SK-N-SH (cell line): ENCODE measurements around the gene ACTN3. TPM values are rescaled to one million over a fixed set of nuclear protein-coding genes. Genes with fewer than 3 reads are reported as not detected.

Experiments
- CTCF ChIA-PET: fragments of 300-600, 350-600 bp; formaldehyde crosslinking; extraction: SDS; loops from one replicate; lab custom pipeline; 2021; lab: Yijun Ruan, JAX
- POLR2A ChIA-PET: fragments of 350-600 bp; sonication (Branson Sonifier 250); formaldehyde crosslinking; extraction: SDS; loops from one replicate; lab custom pipeline; 2020; ENCODE audit warnings: antibody characterized with exemption, inconsistent platforms; lab: Yijun Ruan, JAX
- DNase-seq: peaks from one replicate; pipeline ENCODE4 v3.0.0; 2012
- H2AFZ ChIP-seq: fragments of 200-600 bp; sonication (generic); 2 replicates; pipeline ENCODE4 v1.8.1; 2016; ENCODE audit warnings: antibody characterized with exemption, mild to moderate bottlenecking, low read depth
- H3F3A ChIP-seq: fragments of 200-600 bp; sonication (generic); replicated peaks from 2 replicates; pipeline ENCODE3; 2016; ENCODE audit warnings: antibody characterized with exemption, mild to moderate bottlenecking; ENCODE audit not compliant: insufficient read depth
- H3K27ac ChIP-seq, 2 experiments: fragments of 200-500 bp in 1 of 2; fragments of 200-600 bp in 1 of 2; sonication (Bioruptor generic) in 1 of 2; sonication (generic), shearing (Covaris generic) in 1 of 2; 2 replicates each; pipeline versions ENCODE4 v1.5.1 to v1.6.1; 2014 to 2016; ENCODE audit warnings: low read depth in 2 of 2, inconsistent platforms in 1 of 2, low read length in 1 of 2, mild to moderate bottlenecking in 1 of 2, mixed read lengths in 1 of 2
- H3K27me3 ChIP-seq: fragments of 200-600 bp; sonication (generic), shearing (Covaris generic); 2 replicates; pipeline ENCODE4 v1.6.1; 2016; ENCODE audit warnings: mixed run types; ENCODE audit not compliant: insufficient read depth
- H3K36me3 ChIP-seq, 2 experiments: fragments of 200-500 bp in 1 of 2; fragments of 200-600 bp in 1 of 2; sonication (Bioruptor generic) in 1 of 2; sonication (generic) in 1 of 2; replicated peaks in 1 of 2; 2 replicates each; pipeline versions ENCODE3 to v1.5.1; 2014 to 2016; ENCODE audit warnings: low read length in 1 of 2, mild to moderate bottlenecking in 1 of 2; ENCODE audit not compliant: insufficient read depth in 2 of 2, control insufficient read depth in 1 of 2
- H3K4me1 ChIP-seq, 2 experiments: fragments of 200-500 bp in 1 of 2; fragments of 200-600 bp in 1 of 2; sonication (Bioruptor generic) in 1 of 2; sonication (generic), shearing (Covaris generic) in 1 of 2; 2 replicates each; pipeline versions ENCODE4 v1.5.1 to v1.6.1; 2014 to 2016; ENCODE audit warnings: low read depth in 1 of 2, low read length in 1 of 2, mixed run types in 1 of 2; ENCODE audit not compliant: insufficient read depth in 2 of 2, control insufficient read depth in 1 of 2
- H3K4me2 ChIP-seq: fragments of 200-600 bp; sonication (generic), shearing (Covaris generic); 2 replicates; pipeline ENCODE4 v1.6.1; 2017; ENCODE audit warnings: mixed run types
- H3K4me3 ChIP-seq, 2 experiments: fragments of 200-500 bp in 1 of 2; fragments of 200-600 bp in 1 of 2; sonication (Bioruptor generic) in 1 of 2; sonication (generic), shearing (Covaris generic) in 1 of 2; 2 replicates each; pipeline versions ENCODE4 v1.5.1 to v1.8.1; 2014 to 2016; ENCODE audit warnings: low read depth in 2 of 2, inconsistent platforms in 1 of 2, low read length in 1 of 2, mild to moderate bottlenecking in 1 of 2, mixed read lengths in 1 of 2, moderate library complexity in 1 of 2
- H3K79me2 ChIP-seq: fragments of 200-600 bp; sonication (generic); 2 replicates; pipeline ENCODE4 v1.8.1; 2017; ENCODE audit warnings: mild to moderate bottlenecking; ENCODE audit not compliant: insufficient read depth
- H3K9ac ChIP-seq: fragments of 200-600 bp; sonication (generic); 2 replicates; pipeline ENCODE4 v1.6.1; 2017; ENCODE audit warnings: mixed run types
- H3K9me2 ChIP-seq: fragments of 200-600 bp; sonication (generic); 2 replicates; pipeline ENCODE4 v1.6.1; 2017; ENCODE audit warnings: mixed run types
- H3K9me3 ChIP-seq: fragments of 200-600 bp; sonication (generic); 2 replicates; pipeline ENCODE4 v1.6.1; 2017; ENCODE audit warnings: mixed run types, mild to moderate bottlenecking, moderate library complexity
- H4K20me1 ChIP-seq: fragments of 200-600 bp; sonication (generic); 2 replicates; pipeline ENCODE4 v1.6.1; 2017; ENCODE audit warnings: mild to moderate bottlenecking, mixed run types; ENCODE audit not compliant: insufficient read depth
- CHD2 ChIP-seq: fragments of 150-350 bp; IDR thresholded peaks from 2 replicates; pipeline ENCODE4 v1.6.1; 2018; ENCODE audit warnings: low read length; ENCODE audit not compliant: partially characterized antibody
- ELF1 ChIP-seq: IDR thresholded peaks from 2 replicates; pipeline ENCODE4 v1.4.0; 2012
- EP300 ChIP-seq, 2 experiments: IDR thresholded peaks; 2 replicates each; pipeline versions ENCODE4 v1.4.0 to v1.6.1; 2012; ENCODE audit warnings: borderline replicate concordance in 1 of 2, low read depth in 1 of 2, low read length in 1 of 2
- EZH2phosphoT487 ChIP-seq: fragments of 200-600 bp; sonication (generic); IDR thresholded peaks from 2 replicates; pipeline ENCODE4 v1.6.1; 2017; ENCODE audit warnings: low read depth, mixed run types, mild to moderate bottlenecking, antibody characterized with exemption, moderate library complexity, borderline replicate concordance
- FOSL2 ChIP-seq: IDR thresholded peaks from 2 replicates; pipeline ENCODE4 v1.4.0; 2012; ENCODE audit warnings: low read depth, mild to moderate bottlenecking, moderate library complexity, borderline replicate concordance
- FOXJ3 ChIP-seq: sonication (generic); formaldehyde crosslinking; IDR thresholded peaks from 2 replicates; pipeline ENCODE4 v1.5.1; 2020; ENCODE audit warnings: mild to moderate bottlenecking, missing genetic modification reagents
- GATA2 ChIP-seq: sonication (generic); formaldehyde crosslinking; IDR thresholded peaks from 2 replicates; pipeline ENCODE4 v1.5.0; 2020; ENCODE audit warnings: mild to moderate bottlenecking, missing genetic modification reagents
- IRF3 ChIP-seq: fragments of 150-350 bp; IDR thresholded peaks from 2 replicates; pipeline ENCODE4 v1.6.1; 2016; ENCODE audit warnings: mild to moderate bottlenecking, low read depth, low read length
- JUND ChIP-seq: IDR thresholded peaks from 2 replicates; pipeline ENCODE4 v1.4.0; 2012
- MAX ChIP-seq: IDR thresholded peaks from 2 replicates; pipeline ENCODE4 v1.4.0; 2012; ENCODE audit warnings: low read depth
- MEF2A ChIP-seq: IDR thresholded peaks from 2 replicates; pipeline ENCODE4 v1.4.0; 2012; ENCODE audit warnings: low read depth, borderline replicate concordance
- MXI1 ChIP-seq: IDR thresholded peaks from 2 replicates; pipeline ENCODE4 v1.6.1; 2012; ENCODE audit warnings: mild to moderate bottlenecking, low read depth, low read length, improper control_type of control experiment
- NFIC ChIP-seq: IDR thresholded peaks from 2 replicates; pipeline ENCODE4 v1.4.0; 2012; ENCODE audit warnings: borderline replicate concordance
- NRF1 ChIP-seq: IDR thresholded peaks from 2 replicates; pipeline ENCODE4 v1.6.1; 2012; ENCODE audit warnings: low read depth, mild to moderate bottlenecking, low read length
- PBX3 ChIP-seq: IDR thresholded peaks from 2 replicates; pipeline ENCODE4; 2012
- RAD21 ChIP-seq: IDR thresholded peaks from 2 replicates; pipeline ENCODE4 v1.6.1; 2012; ENCODE audit warnings: mild to moderate bottlenecking, low read length
- REST ChIP-seq: IDR thresholded peaks from 2 replicates; pipeline ENCODE4 v1.6.1; 2012; ENCODE audit warnings: mild to moderate bottlenecking, low read depth, low read length, moderate library complexity
- RFX5 ChIP-seq: IDR thresholded peaks from 2 replicates; pipeline ENCODE4 v1.6.1; 2012; ENCODE audit warnings: mild to moderate bottlenecking, improper control_type of control experiment, low read length
- RXRA ChIP-seq: IDR thresholded peaks from 2 replicates; pipeline ENCODE4 v1.4.0; 2012; ENCODE audit warnings: low read depth, mild to moderate bottlenecking, borderline replicate concordance
- SMC3 ChIP-seq: IDR thresholded peaks from 2 replicates; pipeline ENCODE4 v1.6.1; 2012; ENCODE audit warnings: low read depth, low read length, improper control_type of control experiment
- TAF1 ChIP-seq: IDR thresholded peaks from 2 replicates; pipeline ENCODE4 v1.6.1; 2012; ENCODE audit warnings: low read depth, mild to moderate bottlenecking, low read length, moderate library complexity, borderline replicate concordance
- TCF12 ChIP-seq: IDR thresholded peaks from 2 replicates; pipeline ENCODE4 v1.4.0; 2012
- TEAD4 ChIP-seq: IDR thresholded peaks from 2 replicates; pipeline ENCODE4 v1.4.0; 2012; ENCODE audit warnings: mild to moderate bottlenecking, borderline replicate concordance; ENCODE audit not compliant: insufficient read depth
- USF1 ChIP-seq: IDR thresholded peaks from 2 replicates; pipeline ENCODE4 v1.4.0; 2012; ENCODE audit warnings: low read depth, borderline replicate concordance
- USF2 ChIP-seq: fragments of 150-350 bp; IDR thresholded peaks from 2 replicates; pipeline ENCODE4 v1.6.1; 2017; ENCODE audit warnings: antibody characterized with exemption, low read length, low read depth, borderline replicate concordance
- YY1 ChIP-seq: IDR thresholded peaks from 2 replicates; pipeline ENCODE4 v1.4.0; 2012; ENCODE audit warnings: low read depth, mild to moderate bottlenecking
- WGBS: methylation state at CpG from one replicate; pipeline ENCODE4 v1.1.6; 2017; ENCODE audit warnings: low lambda C conversion rate; 5-methylcytosine and 5-hydroxymethylcytosine counted together
- polyA plus RNA-seq, 3 experiments: library from polyadenylated mRNA; depleted of rRNA; stranded (reverse); fragments of >200 nt; gene quantifications; 2 replicates each; pipeline ENCODE4 v1.2.3, GENCODE V29; 2012

ACTN3 gene
- polyA plus RNA-seq, 1 of the 3 experiments (the other 2 are of a cell fraction): 0.02 TPM

- ChIA-PET CTCF (interaction anchor here (0.7 to 5.1 kb wide), 10 partner anchors 10 to 315 kb away, joined by 3 to 30 read pairs (median 4); partner anchors contain the start of genes CCDC87, CCS and RBM4B), POLR2A (interaction anchor here (0.9 to 2.7 kb wide), 3 partner anchors 23 to 109 kb away, joined by 5 to 8 read pairs (median 6); partner anchors contain the start of genes CCDC87, CCS, RBM4B and ZDHHC24)
- peaks cover 0 to 7% of the 10 kb centered on the region in 2 experiments; a peak in 1 of 4 replicates for H3K4me1 ChIP-seq
- peak within 1 kb of the TSS; percentile 37; the same call in 1 of the 2 replicates for H3K9ac ChIP-seq
- peak within 1 kb of the TSS; percentile 58 to 59 for H3K4me3 ChIP-seq
- 10% methylated on average over 30 of the region's 77 CpGs for WGBS
- DNase-seq: peak; percentile 100
- no peaks in the 10 kb centered on the region for H4K20me1 ChIP-seq
- H3K9me2 ChIP-seq: no peaks in the 10 kb centered on the region
- H3K9me3 ChIP-seq: no peaks in the 10 kb centered on the region
- H2AFZ ChIP-seq: peak within 1 kb of the TSS; percentile 73
- no peaks in the 10 kb centered on the region for H3F3A ChIP-seq
- no peaks in the 10 kb centered on the region for H3K27me3 ChIP-seq
- peak within 1 kb of the TSS; percentile 79 for H3K4me2 ChIP-seq
- H3K79me2 ChIP-seq: no peaks in the 10 kb centered on the region
- peak within 1 kb of the TSS in 1 of 2 experiments; percentile 23; a peak in 1 of 4 replicates for H3K27ac ChIP-seq
- no peaks in the 10 kb centered on the region for H3K36me3 ChIP-seq
- TF ChIP-seq EP300 (IDR thresholded peaks at IDR 0.05; ENCODE audit: borderline replicate concordance in 1 of 2, low read depth in 1 of 2, low read length in 1 of 2) (no peak), GATA2 (CRISPR knock-in tag) (no peak), NFIC (no peak), CHD2 (peak; percentile 28), TCF12 (no peak), RXRA (no peak), ELF1 (no peak), TEAD4 (no peak), MAX (peak; percentile 100), MEF2A (no peak), REST (no peak; the same call in 1 of the 2 replicates), FOSL2 (no peak), USF2 (peak; percentile 49), USF1 (peak; percentile 82), PBX3 (no peak), IRF3 (no peak), YY1 (no peak), MXI1 (peak; percentile 98), RAD21 (no peak), EZH2phosphoT487 (no peak), NRF1 (peak; percentile 70), RFX5 (no peak), SMC3 (no peak), TAF1 (no peak), JUND (no peak), FOXJ3 (0 out of 2 replicates have a peak, but pooled peaks have one; percentile 24)
Measured at GRCh38 chr11:66568124-66568916, 21.6 kb downstream of the ACTN3 start, which contains the start of gene CTSF. Gene CTSF (minus strand): TSS chr11:66568606. CDS start chr11:66568486, 120 bp downstream.
